Measurements from ENCODE around the gene NUP210.
"Not testable (repeated sequence)": the region's sequence is repeated elsewhere in the genome, so short reads cannot be mapped to it uniquely, and the experiment has no call there.

NUP210 gene

GRCh38 chr3:13429631-13430291 is 9.6 kb upstream of the NUP210 start:
- DNase-seq (ENCODE audit: low read depth): no peak

GRCh38 chr3:13428678-13429077 is 8.6 kb upstream of the NUP210 start:
- DNase-seq (ENCODE audit: low read depth): not testable (repeated sequence)

GRCh38 chr3:13427662-13428603 is 7.8 kb upstream of the NUP210 start:
- no peak for DNase-seq (ENCODE audit: low read depth)

- DNase-seq (ENCODE audit: low read depth): no peak
These were observed 6.5 kb upstream of the NUP210 start for GRCh38 chr3:13426591-13426990.

GRCh38 chr3:13425689-13426088 is 5.6 kb upstream of the NUP210 start:
- DNase-seq (ENCODE audit: low read depth): no peak

GRCh38 chr3:13424865-13425617 is 4.9 kb upstream of the NUP210 start:
- DNase-seq (ENCODE audit: low read depth): no peak

- no peak for DNase-seq (ENCODE audit: low read depth)
These were observed 4.2 kb upstream of the NUP210 start for GRCh38 chr3:13424141-13424844.

GRCh38 chr3:13420831-13421765 is 976 bp upstream of the NUP210 start:
- no peak for DNase-seq (ENCODE audit: low read depth)

- DNase-seq (ENCODE audit: low read depth): no peak
These were observed 547 bp downstream of the NUP210 start for GRCh38 chr3:13419505-13420044.

- no peak for DNase-seq (ENCODE audit: low read depth)
These were observed 2.8 kb downstream of the NUP210 start for GRCh38 chr3:13417166-13417947.

GRCh38 chr3:13415997-13416793 is 3.9 kb downstream of the NUP210 start:
- DNase-seq (ENCODE audit: low read depth): no peak

- no peak for DNase-seq (ENCODE audit: low read depth)
These were observed 4.7 kb downstream of the NUP210 start for GRCh38 chr3:13415236-13415986.

GRCh38 chr3:13414040-13414729 is 5.9 kb downstream of the NUP210 start:
- no peak for DNase-seq (ENCODE audit: low read depth)

GRCh38 chr3:13411186-13411860 is 8.8 kb downstream of the NUP210 start:
- DNase-seq (ENCODE audit: low read depth): no peak

GRCh38 chr3:13408890-13409289 is 11.2 kb downstream of the NUP210 start:
- DNase-seq (ENCODE audit: low read depth): no peak

- DNase-seq (ENCODE audit: low read depth): no peak
These were observed 12.2 kb downstream of the NUP210 start for GRCh38 chr3:13407926-13408325.

- no peak for DNase-seq (ENCODE audit: low read depth)
These were observed 12.6 kb downstream of the NUP210 start for GRCh38 chr3:13407475-13407874.
